Thyroid gland (tissue), 4 donors: ENCODE data around the gene SIX3. TPM values are rescaled to one million over a fixed set of nuclear protein-coding genes. Genes with fewer than 3 reads are reported as not detected.
A peak's percentile ranks its signal among the peaks of the same experiment; 100 is the strongest.

Experiments used
- DNase-seq, 2 donors: peaks; one replicate each; pipeline ENCODE4 v3.0.0-alpha.2; 2019
- H3K27ac ChIP-seq, 3 donors: fragments of 200-600 bp; sonication (generic); 1 replicate in 2 of 3; 2 replicates in 1 of 3; pipeline ENCODE4 v1.5.1; 2016 to 2019; ENCODE audit warnings: mild to moderate bottlenecking in 1 of 3, moderate library complexity in 1 of 3
- H3K27me3 ChIP-seq: fragments of 200-600 bp; sonication (generic); one replicate; pipeline ENCODE4 v1.5.1; 2019
- H3K36me3 ChIP-seq, 2 donors: fragments of 200-600 bp; sonication (generic); one replicate each; pipeline ENCODE4 v1.5.1; 2016 to 2019
- H3K4me1 ChIP-seq, 2 donors: fragments of 200-600 bp; sonication (generic); one replicate each; pipeline ENCODE4 v1.5.1; 2017 to 2019
- H3K4me3 ChIP-seq, 3 donors: fragments of 200-600 bp; sonication (generic); replicated peaks in 1 of 3; 1 replicate in 2 of 3; 2 replicates in 1 of 3; pipeline ENCODE4 v1.5.1; 2016; ENCODE audit warnings: mild to moderate bottlenecking in 1 of 3
- H3K9me3 ChIP-seq: fragments of 200-600 bp; sonication (generic); one replicate; pipeline ENCODE4 v1.5.1; 2017
- POLR2A ChIP-seq, 2 donors: fragments of 450-650 bp; IDR thresholded peaks; one replicate each; pipeline ENCODE4 v1.6.1; 2017; ENCODE audit warnings: antibody characterized with exemption in 2 of 2, mild to moderate bottlenecking in 2 of 2, moderate library complexity in 1 of 2
- WGBS, 2 donors: methylation state at CpG; one replicate each; pipeline ENCODE4 v1.1.5; 2017; 5-methylcytosine and 5-hydroxymethylcytosine counted together
- intact Hi-C: fragments of 100-400 bp; cut with DNase I; formaldehyde crosslinking; loops from one replicate; pipeline ENCODE4 v1.15.1; 2023
- total RNA-seq, 4 donors: library from RNA; depleted of rRNA; stranded (reverse); fragments of >200 nt; gene quantifications; one replicate each; pipeline ENCODE4 v1.2.3, GENCODE V29; 2016
- TF ChIP-seq, protein P1 (sequence below), 6 experiments: fragments of 200-600 bp in 3 of 6; fragments of 450-650 bp in 3 of 6; sonication (generic) in 3 of 6; IDR thresholded peaks; one replicate each; pipeline ENCODE4 v1.5.1; 2016 to 2019; ENCODE audit warnings: antibody characterized with exemption in 6 of 6, mild to moderate bottlenecking in 2 of 6, inconsistent platforms in 1 of 6, moderate library complexity in 1 of 6

Gene SIX3
- total RNA-seq, 4 donors from 2014 or later, result not detected

DNA sequence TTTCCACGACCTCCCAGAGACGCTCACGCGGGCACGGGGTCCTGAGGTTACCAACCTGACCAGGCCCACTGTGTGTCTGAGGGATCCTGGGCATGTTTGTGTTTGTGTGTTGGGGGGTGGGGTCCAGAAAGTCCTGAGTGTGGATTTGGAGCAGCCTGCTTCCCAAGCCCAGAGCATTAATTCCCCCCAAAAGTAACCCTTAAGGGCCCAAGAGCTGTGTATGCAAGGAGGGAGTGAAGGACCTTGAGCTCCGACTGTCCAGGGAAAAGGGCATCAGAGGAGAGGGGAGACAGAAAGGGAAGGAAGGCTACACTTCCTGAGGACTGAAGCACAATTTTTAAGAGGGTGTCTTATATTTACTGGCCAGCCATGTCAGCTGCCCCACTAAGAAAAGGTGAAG, 5.2 kb upstream of the SIX3 start:
- Histone ChIP-seq H3K27me3 (peaks cover 76% of the 10 kb centered on the region), H3K4me1 (peaks cover 25 to 51% of the 10 kb centered on the region in 2 donors)
- intact Hi-C loops, result no loop called here

DNA sequence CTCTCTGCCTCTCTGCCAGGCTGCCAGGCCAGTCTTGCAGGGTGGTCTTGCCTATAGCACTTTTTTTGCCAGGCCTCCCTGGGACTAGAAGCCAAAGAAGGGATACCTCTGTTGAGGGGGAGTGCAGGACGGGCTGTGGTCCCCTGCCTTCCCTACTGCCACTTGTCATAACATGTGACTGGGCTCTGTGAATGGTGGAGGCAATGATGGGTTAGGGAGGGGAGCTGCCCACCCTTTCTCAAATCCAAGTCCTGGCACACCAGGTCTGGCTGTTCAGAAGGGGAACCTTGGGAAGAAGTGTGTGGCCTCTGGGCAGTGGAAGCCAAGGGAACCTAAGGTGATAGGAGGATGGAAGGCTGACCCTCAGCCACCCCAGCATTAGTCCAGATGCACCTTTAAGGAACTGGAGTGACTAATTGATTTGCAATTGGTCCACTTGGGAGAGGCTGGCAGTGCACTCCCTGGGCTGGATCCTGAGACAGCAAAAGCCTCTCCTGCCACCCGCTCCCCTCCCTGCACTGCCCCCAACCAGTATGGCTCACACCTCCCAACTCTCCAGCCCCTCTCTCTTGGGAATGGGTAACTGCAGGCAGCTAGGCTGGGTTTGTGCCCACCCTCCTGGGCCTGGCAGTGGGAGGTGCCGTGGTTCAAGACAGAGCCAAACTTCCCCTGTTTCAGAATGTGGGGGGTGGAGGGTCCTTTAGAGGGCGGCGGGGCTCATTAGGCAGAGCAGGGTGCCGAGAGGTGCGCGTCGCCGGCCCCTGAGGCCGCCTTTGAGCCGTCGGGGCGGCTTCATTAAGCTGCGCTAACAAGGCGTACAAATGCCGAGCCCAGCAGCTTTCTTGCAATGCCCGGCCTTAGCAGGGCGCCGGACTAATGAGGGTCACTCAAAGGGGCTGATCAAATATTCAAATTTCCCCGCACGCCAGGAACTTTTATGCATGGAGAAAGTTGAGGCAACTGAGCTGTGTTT, 4.5 kb upstream of the SIX3 start:
- Histone ChIP-seq H3K4me1 (peaks cover 28 to 57% of the 10 kb centered on the region in 2 donors), H3K36me3 (no peaks in the 10 kb centered on the region), H3K27me3 (peaks cover 76% of the 10 kb centered on the region), H3K4me3 (no peak overlapping the region), H3K27ac (no peak overlapping the region), H3K9me3 (no peaks in the 10 kb centered on the region)
- intact Hi-C loops, result no loop called here
- DNase-seq, result no peak
- TF ChIP-seq POLR2A (IDR thresholded peaks at IDR 0.05), result no peak
- TF ChIP-seq, protein P1, sequence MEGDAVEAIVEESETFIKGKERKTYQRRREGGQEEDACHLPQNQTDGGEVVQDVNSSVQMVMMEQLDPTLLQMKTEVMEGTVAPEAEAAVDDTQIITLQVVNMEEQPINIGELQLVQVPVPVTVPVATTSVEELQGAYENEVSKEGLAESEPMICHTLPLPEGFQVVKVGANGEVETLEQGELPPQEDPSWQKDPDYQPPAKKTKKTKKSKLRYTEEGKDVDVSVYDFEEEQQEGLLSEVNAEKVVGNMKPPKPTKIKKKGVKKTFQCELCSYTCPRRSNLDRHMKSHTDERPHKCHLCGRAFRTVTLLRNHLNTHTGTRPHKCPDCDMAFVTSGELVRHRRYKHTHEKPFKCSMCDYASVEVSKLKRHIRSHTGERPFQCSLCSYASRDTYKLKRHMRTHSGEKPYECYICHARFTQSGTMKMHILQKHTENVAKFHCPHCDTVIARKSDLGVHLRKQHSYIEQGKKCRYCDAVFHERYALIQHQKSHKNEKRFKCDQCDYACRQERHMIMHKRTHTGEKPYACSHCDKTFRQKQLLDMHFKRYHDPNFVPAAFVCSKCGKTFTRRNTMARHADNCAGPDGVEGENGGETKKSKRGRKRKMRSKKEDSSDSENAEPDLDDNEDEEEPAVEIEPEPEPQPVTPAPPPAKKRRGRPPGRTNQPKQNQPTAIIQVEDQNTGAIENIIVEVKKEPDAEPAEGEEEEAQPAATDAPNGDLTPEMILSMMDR (IDR thresholded peaks at IDR 0.05), result no peak
- 15 to 24% methylated on average over 5 to 22 of the region's 22 CpGs for WGBS, 2 donors

More for the DNA sequence above, 5.2 kb upstream of the SIX3 start:
- Histone ChIP-seq H3K36me3 (no peaks in the 10 kb centered on the region), H3K4me3 (no peak overlapping the region), H3K27ac (no peak overlapping the region), H3K9me3 (no peaks in the 10 kb centered on the region)
- no peak for DNase-seq
- WGBS, 2 donors, result 14 to 26% methylated on average over 6 of the region's 6 CpGs
- TF ChIP-seq POLR2A (IDR thresholded peaks at IDR 0.05), result no peak
- TF ChIP-seq, protein P1 (IDR thresholded peaks at IDR 0.05), result no peak

DNA sequence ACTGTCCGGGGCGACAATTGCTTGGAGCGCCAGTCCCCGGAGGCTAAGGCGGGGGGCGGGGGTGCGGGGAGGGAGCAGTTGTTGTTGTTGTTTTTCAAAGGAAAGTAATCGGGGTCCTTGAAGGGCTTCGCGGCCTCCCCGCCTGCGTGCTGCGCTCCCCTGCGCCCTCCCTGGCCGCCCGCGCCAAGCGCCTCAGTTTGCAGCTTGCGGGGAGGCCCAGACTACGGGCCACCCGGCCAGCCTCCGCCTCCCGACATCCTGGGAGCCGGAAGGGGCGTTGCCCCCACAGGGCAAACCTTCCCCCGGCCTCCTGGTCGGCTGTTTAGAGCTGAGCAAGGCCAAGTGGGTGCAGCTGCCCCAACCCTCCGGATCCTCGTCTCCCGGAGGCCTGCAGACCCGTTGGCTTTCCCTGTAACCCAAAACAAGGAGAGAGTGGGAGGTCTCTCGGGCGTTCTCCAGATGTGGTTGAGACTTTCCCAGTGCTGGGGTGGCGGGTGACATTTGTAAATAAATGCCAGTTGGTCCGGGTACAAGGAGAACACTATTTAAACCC, 3.7 kb upstream of the SIX3 start:
- intact Hi-C loops, result no loop called here
- Histone ChIP-seq H3K36me3 (no peaks in the 10 kb centered on the region), H3K4me3 (no peak overlapping the region), H3K9me3 (no peaks in the 10 kb centered on the region), H3K27ac (no peak overlapping the region), H3K27me3 (peaks cover 72% of the 10 kb centered on the region), H3K4me1 (peaks cover 28 to 62% of the 10 kb centered on the region in 2 donors)
- 9 to 11% methylated on average over 6 to 23 of the region's 35 CpGs for WGBS, 2 donors
- DNase-seq, result no peak
- TF ChIP-seq POLR2A (IDR thresholded peaks at IDR 0.05), result no peak
- TF ChIP-seq, protein P1 (IDR thresholded peaks at IDR 0.05), result no peak

GRCh38 chr2:44938287-44939105, 3.0 kb upstream of the SIX3 start:
- peaks cover 28 to 59% of the 10 kb centered on the region in 2 donors for H3K4me1 ChIP-seq
- 2 to 5% methylated on average over 13 to 24 of the region's 62 CpGs for WGBS, 2 donors
- DNase-seq, result no peak
- no peak overlapping the region for H3K27ac ChIP-seq
- intact Hi-C loops, result no loop called here
- TF ChIP-seq, protein P1 (IDR thresholded peaks at IDR 0.05), result no peak
- no peak for TF ChIP-seq POLR2A (IDR thresholded peaks at IDR 0.05)
- H3K4me3 ChIP-seq, result peak overlapping the region in 1 of 3 donors; percentile 28
- H3K36me3 ChIP-seq, result no peaks in the 10 kb centered on the region
- H3K9me3 ChIP-seq, result no peaks in the 10 kb centered on the region
- H3K27me3 ChIP-seq, result peaks cover 68% of the 10 kb centered on the region
